ENCODE data around the gene TICRR.
"Not testable (repeated sequence)": the region's sequence is repeated elsewhere in the genome, so short reads cannot be mapped to it uniquely, and the experiment has no call there.

The TICRR gene

GRCh38 chr15:89566181-89566580, 9.1 kb upstream of the TICRR start:
- DNase-seq (ENCODE audit: low read depth, low spot score) = no peak

GRCh38 chr15:89566621-89567294, 8.5 kb upstream of the TICRR start:
- DNase-seq (ENCODE audit: low read depth, low spot score) = no peak

- no peak for DNase-seq (ENCODE audit: low read depth, low spot score)
Observed at GRCh38 chr15:89569090-89569745, 6.1 kb upstream of the TICRR start.

DNA sequence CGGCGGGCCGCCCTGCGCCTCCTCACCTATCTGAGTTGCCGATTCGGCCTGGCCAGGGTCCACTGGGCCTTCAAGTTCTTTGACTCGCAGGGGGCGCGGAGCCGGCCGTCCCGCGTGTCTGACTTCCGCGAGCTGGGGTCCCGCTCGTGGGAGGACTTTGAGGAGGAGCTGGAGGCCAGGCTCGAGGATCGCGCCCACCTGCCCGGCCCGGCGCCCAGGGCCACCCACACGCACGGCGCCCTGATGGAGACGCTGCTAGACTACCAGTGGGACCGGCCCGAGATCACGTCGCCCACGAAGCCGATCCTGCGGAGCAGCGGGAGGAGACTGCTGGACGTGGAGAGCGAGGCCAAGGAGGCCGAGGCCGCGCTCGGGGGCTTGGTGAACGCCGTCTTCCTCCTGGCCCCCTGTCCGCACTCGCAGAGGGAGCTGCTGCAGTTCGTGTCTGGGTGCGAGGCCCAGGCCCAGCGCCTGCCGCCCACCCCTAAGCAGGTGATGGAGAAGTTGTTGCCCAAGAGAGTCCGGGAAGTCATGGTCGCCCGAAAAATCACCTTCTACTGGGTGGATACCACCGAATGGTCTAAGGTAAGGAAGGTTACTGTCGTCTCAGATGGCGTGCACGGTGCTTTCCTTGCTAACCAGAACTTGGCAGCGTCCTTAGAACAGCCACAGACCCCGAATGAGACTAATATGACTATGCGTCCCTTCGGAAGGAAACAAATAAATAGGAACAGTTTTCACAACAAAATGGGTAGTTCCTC, 567 bp downstream of the TICRR start:
- no peak for DNase-seq (ENCODE audit: low read depth, low spot score)

DNA sequence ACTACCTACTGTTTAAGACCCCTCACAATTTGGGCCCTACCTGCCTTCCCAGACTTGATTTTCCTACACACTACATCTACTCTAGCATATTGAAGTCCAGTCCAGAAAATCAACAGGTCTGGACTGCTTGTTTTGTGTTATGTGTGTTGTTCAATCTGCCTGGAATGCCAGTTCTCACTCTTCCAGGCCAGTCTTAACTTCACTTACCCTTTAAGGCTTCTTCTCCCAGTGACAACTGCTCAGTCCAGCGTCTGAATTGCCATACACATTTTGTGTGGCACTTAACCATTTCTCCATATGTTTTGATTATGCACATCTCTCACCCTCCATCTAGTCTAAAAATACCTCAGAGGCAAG, 1.1 kb downstream of the TICRR start:
- DNase-seq (ENCODE audit: low read depth, low spot score) = no peak

- no peak for DNase-seq (ENCODE audit: low read depth, low spot score)
Observed at GRCh38 chr15:89577776-89578115, 2.5 kb downstream of the TICRR start.

- DNase-seq (ENCODE audit: low read depth, low spot score) = no peak
Observed at GRCh38 chr15:89578146-89578545, 2.9 kb downstream of the TICRR start.

GRCh38 chr15:89580747-89581146, 5.5 kb downstream of the TICRR start:
- not testable (repeated sequence) for DNase-seq (ENCODE audit: low read depth, low spot score)

GRCh38 chr15:89586651-89587050, 11.4 kb downstream of the TICRR start:
- DNase-seq (ENCODE audit: low read depth, low spot score) = no peak

DNA sequence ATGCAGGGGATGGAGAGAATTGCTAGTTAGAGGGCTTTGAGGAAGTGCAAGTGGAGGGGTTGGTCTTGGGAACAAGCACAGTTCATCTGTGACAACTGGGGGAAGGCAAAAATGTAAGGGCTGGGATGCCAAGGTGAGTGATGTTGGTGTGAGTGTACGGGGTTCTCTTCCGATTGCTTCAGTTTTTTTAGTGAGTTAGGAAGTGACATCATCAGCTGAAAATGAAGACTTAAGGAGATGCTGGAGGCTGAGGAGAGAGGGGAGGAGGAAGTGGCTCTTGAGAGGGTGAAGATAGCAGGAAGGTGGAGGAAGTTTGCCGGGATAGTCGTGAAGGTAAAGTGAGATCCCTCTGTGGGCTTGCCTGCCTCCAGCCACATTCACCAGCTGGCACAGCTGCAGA, 12.7 kb downstream of the TICRR start:
- DNase-seq (ENCODE audit: low read depth, low spot score) = no peak

DNA sequence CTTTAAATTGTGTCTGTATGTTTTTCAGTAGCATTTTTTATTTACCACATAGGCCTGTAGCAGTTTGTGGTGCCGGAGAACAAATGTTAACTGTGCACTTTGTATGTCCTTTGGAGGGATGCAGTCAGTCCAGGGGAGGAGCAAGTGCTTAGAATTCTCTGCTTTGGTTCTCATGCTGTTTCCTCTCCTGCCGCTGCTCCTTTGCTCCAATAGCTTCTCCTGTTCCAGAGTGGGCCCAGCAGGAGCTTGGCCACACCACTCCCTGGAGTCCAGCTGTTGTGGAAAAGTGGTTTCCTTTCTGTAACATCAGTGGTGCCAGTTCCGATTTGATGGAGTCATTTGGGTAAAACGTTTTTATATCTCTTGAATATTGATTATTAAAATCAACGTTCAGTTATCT, 16.6 kb downstream of the TICRR start:
- no peak for DNase-seq (ENCODE audit: low read depth, low spot score)

- DNase-seq (ENCODE audit: low read depth, low spot score) = no peak
Observed at GRCh38 chr15:89593018-89593417, 17.7 kb downstream of the TICRR start.

DNA sequence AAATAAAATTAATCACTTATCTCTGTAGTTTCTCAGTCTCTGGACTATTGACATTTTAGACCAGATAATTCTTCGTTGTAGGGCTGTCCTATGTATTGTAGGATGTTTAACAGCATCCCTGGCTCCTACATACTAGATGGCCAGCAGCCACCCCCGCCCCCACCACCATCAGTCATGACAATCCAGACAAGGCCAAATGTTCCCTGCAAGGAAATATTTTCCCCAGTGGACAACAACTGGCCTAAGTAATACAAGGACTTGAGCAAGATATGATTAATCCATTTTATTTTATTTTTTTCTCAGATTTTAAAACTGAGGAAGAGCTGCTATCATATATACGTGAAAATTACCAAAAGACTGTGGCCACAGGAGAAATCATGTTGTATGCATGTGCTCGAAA, 23.8 kb downstream of the TICRR start:
- DNase-seq (ENCODE audit: low read depth, low spot score) = no peak

- DNase-seq (ENCODE audit: low read depth, low spot score) = no peak
Observed at GRCh38 chr15:89611317-89611716, 36.0 kb downstream of the TICRR start.

GRCh38 chr15:89613031-89613430, 37.8 kb downstream of the TICRR start:
- no peak for DNase-seq (ENCODE audit: low read depth, low spot score)

DNA sequence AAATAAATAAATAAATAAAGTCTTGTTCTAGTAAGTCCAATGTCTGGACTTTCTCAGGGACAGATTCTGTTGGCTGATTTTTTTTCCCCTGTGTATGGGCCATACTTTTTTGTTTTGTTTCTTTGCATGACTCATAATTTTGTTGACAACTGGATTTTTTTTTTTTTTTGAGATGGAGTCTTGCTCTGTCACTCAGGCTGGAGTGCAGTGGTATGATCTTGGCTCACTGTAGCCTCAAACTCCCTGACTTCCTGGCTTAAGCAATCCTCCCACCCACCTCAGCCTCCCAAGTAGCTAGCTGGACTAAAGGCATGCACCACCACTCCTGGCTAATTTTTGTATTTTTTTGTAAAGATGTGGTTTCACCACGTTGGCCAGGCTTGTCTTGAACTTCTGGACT, 38.9 kb downstream of the TICRR start:
- no peak for DNase-seq (ENCODE audit: low read depth, low spot score)

- no peak for DNase-seq (ENCODE audit: low read depth, low spot score)
Observed at GRCh38 chr15:89615135-89615534, 39.9 kb downstream of the TICRR start.

DNA sequence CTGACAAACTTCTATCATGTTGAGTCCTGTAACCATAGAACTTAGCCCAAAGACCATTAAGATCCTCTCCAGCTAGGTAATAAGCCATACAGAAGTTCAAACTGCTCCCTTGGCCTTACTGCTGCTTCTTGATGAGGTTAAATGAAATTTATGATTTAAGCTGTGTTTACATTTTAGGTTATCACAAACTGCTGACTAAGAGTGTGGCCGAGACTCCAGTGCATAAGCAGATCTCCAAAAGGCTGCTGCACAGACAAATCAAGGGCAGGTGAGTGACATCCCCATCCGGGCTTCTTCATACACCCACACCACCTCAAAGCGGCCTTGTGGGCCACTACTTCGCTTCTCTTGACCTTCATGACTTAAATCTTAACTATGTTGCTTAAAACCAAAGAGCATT, 41.0 kb downstream of the TICRR start:
- DNase-seq (ENCODE audit: low read depth, low spot score) = no peak

GRCh38 chr15:89621547-89621946, 46.3 kb downstream of the TICRR start:
- no peak for DNase-seq (ENCODE audit: low read depth, low spot score)

GRCh38 chr15:89623165-89623564, 47.9 kb downstream of the TICRR start:
- DNase-seq (ENCODE audit: low read depth, low spot score) = no peak

- DNase-seq (ENCODE audit: low read depth, low spot score) = no peak
Observed at GRCh38 chr15:89625716-89626115, 50.4 kb downstream of the TICRR start.

DNA sequence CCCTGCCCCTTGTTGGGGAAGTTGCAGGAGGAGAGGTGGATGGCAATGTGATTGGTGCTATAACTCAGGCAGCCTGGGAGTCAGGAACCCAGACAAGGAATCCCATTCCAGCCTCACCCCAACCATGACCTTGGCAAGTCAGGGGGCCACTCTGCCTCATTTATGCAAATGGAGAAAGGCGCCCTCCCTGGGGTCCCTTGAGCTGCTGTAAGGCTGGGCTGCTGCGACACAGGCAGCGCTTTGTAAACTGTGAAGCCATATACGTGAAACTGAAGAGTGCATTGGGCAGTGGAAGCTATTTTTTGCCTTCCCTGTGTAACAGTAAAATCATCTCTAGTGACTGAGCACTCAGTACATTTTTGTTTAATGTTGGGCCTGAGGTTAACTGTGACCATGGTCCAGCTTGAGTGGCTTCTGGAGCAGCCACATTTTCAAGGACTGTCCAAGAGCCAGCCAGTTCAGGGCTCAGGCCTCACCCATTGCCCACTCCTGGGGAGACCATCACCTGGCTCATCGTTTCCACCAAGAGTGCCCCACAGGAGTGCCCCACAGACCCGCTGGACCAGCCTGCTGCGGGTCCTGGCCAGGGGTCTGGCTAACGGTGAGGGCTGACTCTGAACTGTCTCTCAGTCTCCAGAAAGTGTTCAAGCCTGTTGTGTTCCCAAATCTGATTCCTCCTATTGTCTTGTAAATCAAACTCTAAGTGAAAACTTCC, 52.1 kb downstream of the TICRR start:
- DNase-seq (ENCODE audit: low read depth, low spot score) = no peak

Data from iPS DF 19.7 (cell line).